Transverse colon (tissue), 4 donors: ENCODE results near the gene MAU2. TPM values are rescaled to one million over a fixed set of nuclear protein-coding genes. Genes with fewer than 3 reads are reported as not detected.
A peak's percentile ranks its signal among the peaks of the same experiment; 100 is the strongest.
"Not testable (repeated sequence)": the region's sequence is repeated elsewhere in the genome, so short reads cannot be mapped to it uniquely, and the experiment has no call there.

ENCODE experiments used
- DNase-seq: peaks from one replicate; pipeline ENCODE4 v3.0.0-alpha.2; 2019
- H3K27ac ChIP-seq, 4 donors: fragments of 200-600 bp; sonication (generic); 2 replicates each; pipeline ENCODE4 v1.5.1; 2016 to 2018; ENCODE audit warnings: inconsistent platforms in 4 of 4
- H3K27me3 ChIP-seq: fragments of 200-600 bp; sonication (generic); 2 replicates; pipeline ENCODE4 v1.5.1; 2017; ENCODE audit warnings: inconsistent platforms
- H3K36me3 ChIP-seq, 4 donors: fragments of 200-600 bp; sonication (generic); 2 replicates each; pipeline ENCODE4 v1.5.1; 2017 to 2019; ENCODE audit warnings: inconsistent platforms in 4 of 4
- H3K4me1 ChIP-seq, 4 donors: fragments of 200-600 bp; sonication (generic); 2 replicates each; pipeline ENCODE4 v1.5.1; 2017 to 2020; ENCODE audit warnings: inconsistent platforms in 4 of 4
- H3K4me3 ChIP-seq, 4 donors: fragments of 200-600 bp; sonication (generic); 1 replicate in 1 of 4; 2 replicates in 3 of 4; pipeline versions ENCODE4 v1.5.1 to v1.6.1; 2017 to 2019; ENCODE audit warnings: inconsistent platforms in 4 of 4
- H3K9me3 ChIP-seq, 2 donors: fragments of 200-600 bp; sonication (generic); 2 replicates each; pipeline ENCODE4 v1.5.1; 2017 to 2019; ENCODE audit warnings: inconsistent platforms in 2 of 2
- EP300 ChIP-seq: sonication (generic); formaldehyde crosslinking; IDR thresholded peaks from one replicate; pipeline ENCODE4 v1.6.1; 2017; ENCODE audit warnings: antibody characterized with exemption, low read depth
- POLR2A ChIP-seq: fragments of 450-650 bp; IDR thresholded peaks from one replicate; pipeline ENCODE4 v1.6.1; 2016; ENCODE audit warnings: antibody characterized with exemption, mild to moderate bottlenecking, moderate library complexity
- POLR2AphosphoS5 ChIP-seq, 3 donors: sonication (generic); formaldehyde crosslinking; IDR thresholded peaks; one replicate each; pipeline ENCODE4 v1.6.1; 2016; ENCODE audit warnings: antibody characterized with exemption in 3 of 3
- WGBS, 2 donors: methylation state at CpG; one replicate each; pipeline ENCODE4 v1.1.5; 2018; ENCODE audit warnings: low coverage in 1 of 2; 5-methylcytosine and 5-hydroxymethylcytosine counted together
- in situ Hi-C, 4 donors: fragments of 200-750 bp; cut with MboI; loops; one replicate each; pipeline versions ENCODE4 v1.15.0 to v1.15.1; 2017; ENCODE audit warnings: low sequenced_read_pairs in 3 of 4, low pct_ligation_motif_present in 1 of 4, low pct_unique_long_range_greater_than_20kb in 1 of 4
- intact Hi-C: fragments of 100-400 bp; cut with DNase I; formaldehyde crosslinking; loops from one replicate; pipeline ENCODE4 v1.15.1; 2023; ENCODE audit warnings: low total_unique reads
- total RNA-seq, 4 donors: library from RNA; depleted of rRNA; stranded (reverse); fragments of >200 nt; gene quantifications; one replicate each; pipeline ENCODE4 v1.1.0, GENCODE V29; 2016
- TF ChIP-seq, protein P1 (sequence below), 5 experiments: fragments of 200-600 bp in 3 of 5; fragments of 450-650 bp in 2 of 5; sonication (generic) in 3 of 5; IDR thresholded peaks; 1 replicate in 2 of 5; 2 replicates in 3 of 5; pipeline ENCODE4 v1.5.1; 2016 to 2017; ENCODE audit warnings: antibody characterized with exemption in 5 of 5, inconsistent platforms in 3 of 5, mild to moderate bottlenecking in 2 of 5, moderate library complexity in 1 of 5

MAU2 gene
- total RNA-seq, 4 donors from 2014 or later = 59.1 to 214 (median 79.2) TPM

GRCh38 chr19:19372656-19373416 lies 52.2 kb downstream of the MAU2 start:
- in situ Hi-C loops = loop anchor here in 3 of 4 donors (5.0 to 25.0 kb wide), 2 partner anchors 114 to 119 kb away; no protein-coding TSS in a partner anchor
- peak; percentile 75 for TF ChIP-seq POLR2A
- TF ChIP-seq, protein P1, sequence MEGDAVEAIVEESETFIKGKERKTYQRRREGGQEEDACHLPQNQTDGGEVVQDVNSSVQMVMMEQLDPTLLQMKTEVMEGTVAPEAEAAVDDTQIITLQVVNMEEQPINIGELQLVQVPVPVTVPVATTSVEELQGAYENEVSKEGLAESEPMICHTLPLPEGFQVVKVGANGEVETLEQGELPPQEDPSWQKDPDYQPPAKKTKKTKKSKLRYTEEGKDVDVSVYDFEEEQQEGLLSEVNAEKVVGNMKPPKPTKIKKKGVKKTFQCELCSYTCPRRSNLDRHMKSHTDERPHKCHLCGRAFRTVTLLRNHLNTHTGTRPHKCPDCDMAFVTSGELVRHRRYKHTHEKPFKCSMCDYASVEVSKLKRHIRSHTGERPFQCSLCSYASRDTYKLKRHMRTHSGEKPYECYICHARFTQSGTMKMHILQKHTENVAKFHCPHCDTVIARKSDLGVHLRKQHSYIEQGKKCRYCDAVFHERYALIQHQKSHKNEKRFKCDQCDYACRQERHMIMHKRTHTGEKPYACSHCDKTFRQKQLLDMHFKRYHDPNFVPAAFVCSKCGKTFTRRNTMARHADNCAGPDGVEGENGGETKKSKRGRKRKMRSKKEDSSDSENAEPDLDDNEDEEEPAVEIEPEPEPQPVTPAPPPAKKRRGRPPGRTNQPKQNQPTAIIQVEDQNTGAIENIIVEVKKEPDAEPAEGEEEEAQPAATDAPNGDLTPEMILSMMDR (IDR thresholded peaks at IDR 0.05) = no peak
- no peak for TF ChIP-seq EP300
- TF ChIP-seq POLR2AphosphoS5 (IDR thresholded peaks at IDR 0.05) = peak; percentile 76 to 85 (median 79)

GRCh38 chr19:19379527-19379926 lies 58.9 kb downstream of the MAU2 start:
- Histone ChIP-seq H3K27ac (peak overlapping the region; percentile 27 to 75 (median 74)), H3K9me3 (no peaks in the 10 kb centered on the region), H3K4me1 (peaks cover 16 to 86% (median 56%) of the 10 kb centered on the region in 4 donors), H3K27me3 (no peaks in the 10 kb centered on the region), H3K36me3 (no peaks in the 10 kb centered on the region), H3K4me3 (no peak overlapping the region)
- in situ Hi-C loops (no loop called here), intact Hi-C loops (no loop called here)
- no peak for TF ChIP-seq POLR2AphosphoS5 (IDR thresholded peaks at IDR 0.05)
- no peak for TF ChIP-seq EP300
- TF ChIP-seq, protein P1 (IDR thresholded peaks at IDR 0.05) = no peak
- no peak for TF ChIP-seq POLR2A
- no peak for DNase-seq
- 64 to 74% methylated on average over 2 of the region's 2 CpGs for WGBS, 2 donors

More at GRCh38 chr19:19372656-19373416, 52.2 kb downstream of the MAU2 start:
- no peaks in the 10 kb centered on the region for H3K36me3 ChIP-seq
- DNase-seq = peak; percentile 86
- H3K27me3 ChIP-seq = no peaks in the 10 kb centered on the region
- H3K27ac ChIP-seq = peak overlapping the region; percentile 80 to 88 (median 84)
- no peaks in the 10 kb centered on the region for H3K9me3 ChIP-seq
- 29% methylated on average over 8 of the region's 8 CpGs; no CpG with 5 or more reads in 1 of the 2 donors for WGBS, 2 donors
- H3K4me1 ChIP-seq = peaks cover 13 to 46% (median 22%) of the 10 kb centered on the region in 4 donors
- no peak overlapping the region for H3K4me3 ChIP-seq
- intact Hi-C loops = no loop called here

- in situ Hi-C loops, H3K4me3 ChIP-seq, H3K27me3 ChIP-seq, H3K9me3 ChIP-seq, H3K36me3 ChIP-seq, DNase-seq, intact Hi-C loops: not testable (repeated sequence)
- 86 to 91% methylated on average over 8 to 12 of the region's 12 CpGs for WGBS, 2 donors
- peak overlapping the region; percentile 72 to 81 (median 75) for H3K27ac ChIP-seq
- peaks cover 18 to 83% (median 58%) of the 10 kb centered on the region in 4 donors for H3K4me1 ChIP-seq
Measured at GRCh38 chr19:19380316-19380715, 59.7 kb downstream of the MAU2 start.

GRCh38 chr19:19381007-19381926 lies 60.6 kb downstream of the MAU2 start:
- 20 to 56% methylated on average over 1 to 11 of the region's 11 CpGs for WGBS, 2 donors
- Histone ChIP-seq H3K27ac (peak overlapping the region; percentile 72 to 81 (median 75)), H3K4me1 (peaks cover 18 to 83% (median 58%) of the 10 kb centered on the region in 4 donors), H3K4me3 (no peak overlapping the region), H3K9me3 (no peaks in the 10 kb centered on the region), H3K27me3 (no peaks in the 10 kb centered on the region), H3K36me3 (no peaks in the 10 kb centered on the region)
- intact Hi-C loops = no loop called here
- in situ Hi-C loops = no loop called here
- peak; percentile 42 for DNase-seq
- TF ChIP-seq POLR2A = no peak
- TF ChIP-seq POLR2AphosphoS5 (IDR thresholded peaks at IDR 0.05) = peak in 1 of 3 donors; percentile 15
- TF ChIP-seq, protein P1 (IDR thresholded peaks at IDR 0.05) = no peak
